Naive thymus-derived CD8-positive, alpha-beta T cell (primary cell): ENCODE data around the gene HDAC4. TPM values are rescaled to one million over a fixed set of nuclear protein-coding genes. Genes with fewer than 3 reads are reported as not detected.

Experiments
- ATAC-seq, 2 donors: fragments of 150-1000 bp; cut with Tn5 transposase in 1 of 2; sonication (Bioruptor Pico), chemical (Tn5 transposase) in 1 of 2; 1 replicate in 1 of 2; 2 replicates in 1 of 2; pipeline ENCODE4 v1.10.0; 2021; ENCODE audit warnings: mild to moderate bottlenecking in 2 of 2, moderate library complexity in 2 of 2
- POLR2A ChIA-PET: fragments of 350-600 bp; sonication (Branson Sonifier 250); formaldehyde crosslinking; loops from one replicate; lab custom pipeline; 2021; ENCODE audit warnings: antibody characterized with exemption; lab: Charles Lee
- DNase-seq, 10 donors: peaks; one replicate each; pipeline versions ENCODE4 v3.0.0 to v3.0.0-alpha.2; 2020 to 2022
- H3K27ac Mint-ChIP-seq, 10 donors: one replicate each; pipeline ENCODE4 v1.8.0; 2020 to 2022; ENCODE audit warnings: mild to moderate bottlenecking in 10 of 10, mixed read lengths in 10 of 10, moderate library complexity in 4 of 10, inconsistent platforms in 1 of 10
- H3K27me3 Mint-ChIP-seq, 5 donors: one replicate each; pipeline ENCODE4 v1.8.0; 2021 to 2022; ENCODE audit warnings: mixed read lengths in 5 of 5
- H3K36me3 Mint-ChIP-seq, 3 donors: one replicate each; pipeline ENCODE4 v1.8.0; 2020 to 2022; ENCODE audit warnings: mixed read lengths in 3 of 3, mild to moderate bottlenecking in 2 of 3, inconsistent platforms in 1 of 3
- H3K4me1 Mint-ChIP-seq, 4 donors: one replicate each; pipeline ENCODE4 v1.8.0; 2021 to 2022; ENCODE audit warnings: mixed read lengths in 4 of 4
- H3K4me3 Mint-ChIP-seq, 10 donors: one replicate each; pipeline ENCODE4 v1.8.0; 2020 to 2022; ENCODE audit warnings: mild to moderate bottlenecking in 10 of 10, mixed read lengths in 10 of 10, moderate library complexity in 6 of 10, inconsistent platforms in 1 of 10
- H3K9me3 Mint-ChIP-seq, 9 donors: one replicate each; pipeline ENCODE4 v1.8.0; 2020 to 2022; ENCODE audit warnings: mixed read lengths in 9 of 9, mild to moderate bottlenecking in 3 of 9, inconsistent platforms in 1 of 9, moderate library complexity in 1 of 9
- polyA plus RNA-seq, 3 donors: library from polyadenylated mRNA; unstranded; fragments of 300-500 nt; fragmentation: Illumina TruSeq; gene quantifications; one replicate each; pipeline ENCODE4 v1.2.3, GENCODE V29; 2021
- total RNA-seq, 8 experiments: library from RNA in 2 of 8; stranded (reverse) in 2 of 8; gene quantifications; one replicate each; pipeline ENCODE4 v1.2.3 and lab custom pipeline; 2021 to 2026

HDAC4 gene
- total and polyA plus RNA-seq, 5 experiments from 2014 or later = 2.8 to 37.3 (median 10.1) TPM

GRCh38 chr2:239296020-239296932, 104.5 kb downstream of the HDAC4 start:
- Mint-ChIP-seq H3K27ac (peak overlapping the region; percentile 89 to 99 (median 94)), H3K27me3 (no peaks in the 10 kb centered on the region), H3K9me3 (no peaks in the 10 kb centered on the region), H3K4me1 (peaks cover 36 to 81% (median 75%) of the 10 kb centered on the region in 4 donors), H3K36me3 (no peaks in the 10 kb centered on the region), H3K4me3 (peak overlapping the region; percentile 79 to 94 (median 92))
- ATAC-seq (no peak), DNase-seq (no peak)
- POLR2A ChIA-PET = interaction anchor here (0.6 to 11.6 kb wide), 24 partner anchors 11 to 105 kb away, joined by 3 to 98 read pairs (median 4); partner anchors contain the start of gene HDAC4

DNA sequence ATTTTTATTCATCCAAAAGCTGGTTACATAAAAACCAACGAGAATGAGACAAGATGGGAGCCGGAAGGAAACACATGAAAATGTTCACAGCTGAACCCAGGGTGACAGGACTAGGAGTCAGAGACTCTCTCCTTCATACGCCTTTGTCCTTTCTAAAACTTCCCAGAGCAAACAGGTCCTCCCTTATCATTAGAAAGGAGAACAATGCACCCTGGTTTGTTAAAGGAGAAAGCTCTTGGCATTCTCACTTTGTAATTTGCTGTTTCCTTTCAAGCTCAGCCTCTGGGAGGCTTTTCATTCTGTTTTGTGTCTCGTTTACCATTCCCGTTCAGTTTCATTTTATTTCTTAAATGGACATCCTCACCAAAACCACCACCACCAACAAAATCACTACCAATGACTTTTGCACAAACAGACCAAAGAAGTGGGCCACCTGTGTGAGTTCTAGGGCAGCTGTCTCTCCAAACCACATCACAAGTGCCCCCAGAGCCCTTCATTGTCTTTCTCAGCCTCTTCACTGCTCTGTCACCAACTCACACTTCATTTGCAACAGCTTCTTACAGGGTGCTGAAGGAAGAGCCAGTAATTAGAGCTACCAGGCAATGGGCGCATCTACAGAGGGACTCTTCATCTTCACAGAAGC, 105.3 kb downstream of the HDAC4 start:
- Mint-ChIP-seq H3K4me1 (peaks cover 33 to 82% (median 71%) of the 10 kb centered on the region in 4 donors), H3K27me3 (no peaks in the 10 kb centered on the region), H3K9me3 (no peaks in the 10 kb centered on the region), H3K27ac (peak overlapping the region; percentile 89 to 99 (median 94)), H3K36me3 (no peaks in the 10 kb centered on the region), H3K4me3 (peak overlapping the region; percentile 79 to 94 (median 90))
- peak; percentile 22 to 59 for ATAC-seq
- DNase-seq = peak in 6 of 10 donors; percentile 32 to 65 (median 46)
- POLR2A ChIA-PET = interaction anchor here (0.6 to 11.6 kb wide), 18 partner anchors 8 to 106 kb away, joined by 3 to 98 read pairs (median 3); partner anchors contain the start of gene HDAC4

DNA sequence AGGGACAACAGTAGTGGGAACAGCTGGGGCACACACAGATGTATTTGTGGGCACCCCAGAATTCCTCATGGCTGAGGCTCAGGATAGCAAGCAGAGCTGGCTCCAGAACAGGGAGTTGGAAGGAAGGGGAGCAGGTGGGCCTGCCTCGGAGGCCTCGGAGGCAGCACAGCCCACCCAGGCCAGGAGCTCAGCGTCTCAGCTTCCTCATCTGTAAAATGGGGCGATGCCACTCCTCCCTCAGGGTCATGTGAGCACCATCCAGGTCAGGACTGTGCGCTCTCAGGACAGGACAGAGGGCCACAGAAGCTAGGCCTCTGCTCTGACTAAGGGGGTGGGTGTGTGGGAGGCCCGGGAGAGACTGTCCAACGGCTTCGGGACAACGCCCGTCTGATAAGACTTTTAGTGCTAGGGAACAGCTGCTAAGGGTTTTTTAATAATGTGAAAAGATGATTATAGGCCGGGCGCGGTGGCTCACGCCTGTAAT, 106.2 kb downstream of the HDAC4 start:
- Mint-ChIP-seq H3K36me3 (no peaks in the 10 kb centered on the region), H3K4me1 (peaks cover 36 to 85% (median 74%) of the 10 kb centered on the region in 4 donors), H3K4me3 (peak overlapping the region; percentile 48 to 96 (median 80)), H3K9me3 (no peaks in the 10 kb centered on the region), H3K27ac (peak overlapping the region; percentile 77 to 99 (median 92)), H3K27me3 (no peaks in the 10 kb centered on the region)
- ATAC-seq (no peak), DNase-seq (no peak)
- POLR2A ChIA-PET = interaction anchor here (0.8 to 11.6 kb wide), 7 partner anchors 9 to 107 kb away, joined by 3 to 98 read pairs (median 17); partner anchors contain the start of gene HDAC4

GRCh38 chr2:239293775-239294430, 106.9 kb downstream of the HDAC4 start:
- peak in 3 of 10 donors; percentile 25 to 64 (median 63) for DNase-seq
- peak in 1 of 2 donors; percentile 42 for ATAC-seq
- POLR2A ChIA-PET = interaction anchor here (0.8 to 11.6 kb wide), 5 partner anchors 9 to 107 kb away, joined by 3 to 98 read pairs (median 36); partner anchors contain the start of gene HDAC4
- no peaks in the 10 kb centered on the region for H3K9me3 Mint-ChIP-seq
- peak overlapping the region; percentile 48 to 96 (median 80) for H3K4me3 Mint-ChIP-seq
- peaks cover 35 to 85% (median 73%) of the 10 kb centered on the region in 4 donors for H3K4me1 Mint-ChIP-seq
- H3K27me3 Mint-ChIP-seq = no peaks in the 10 kb centered on the region
- H3K36me3 Mint-ChIP-seq = no peaks in the 10 kb centered on the region
- H3K27ac Mint-ChIP-seq = peak overlapping the region; percentile 77 to 99 (median 92)

DNA sequence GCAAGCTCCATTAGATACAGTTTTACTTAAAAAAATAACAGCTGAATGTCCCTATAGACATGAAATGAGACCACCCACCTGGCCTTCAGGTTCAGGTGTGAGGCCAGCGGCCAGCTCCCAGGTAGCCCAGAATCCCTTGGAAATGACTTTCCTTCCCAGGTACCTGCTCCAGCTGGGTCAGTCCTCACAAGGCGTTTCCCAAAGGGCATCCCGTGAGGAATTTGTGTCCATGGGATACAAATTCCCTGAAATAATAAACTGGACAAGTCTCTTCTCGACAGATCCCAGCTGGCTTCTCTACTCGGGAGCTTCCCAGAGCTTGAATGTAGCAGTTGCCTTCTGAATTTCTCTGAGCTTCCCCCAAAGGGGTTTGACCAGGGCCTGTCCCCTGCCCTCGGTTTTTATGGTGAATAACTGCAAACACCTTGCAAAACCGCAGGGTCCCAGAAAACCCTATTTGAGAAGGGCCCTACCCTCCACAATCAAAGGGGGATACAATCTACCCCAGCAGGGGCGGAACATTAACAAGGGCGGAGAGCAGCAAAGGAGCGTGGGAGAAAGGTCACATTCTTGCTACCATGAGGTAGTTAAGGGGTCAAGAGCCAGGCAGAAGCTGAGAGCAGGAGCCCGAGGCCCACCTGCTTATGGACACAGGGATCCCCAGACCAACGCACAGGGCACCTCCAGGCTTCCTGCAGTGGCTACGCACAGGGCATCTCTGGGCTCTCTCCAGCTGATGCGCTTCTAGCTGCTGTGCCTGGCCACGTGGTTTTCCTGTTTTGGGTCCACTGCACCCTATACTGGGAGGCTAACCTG, 107.7 kb downstream of the HDAC4 start:
- H3K4me1 Mint-ChIP-seq = peaks cover 35 to 84% (median 73%) of the 10 kb centered on the region in 4 donors
- no peaks in the 10 kb centered on the region for H3K9me3 Mint-ChIP-seq
- ATAC-seq (no peak), DNase-seq (no peak)
- peak overlapping the region in 4 of 10 donors; percentile 4 to 45 (median 5) for H3K4me3 Mint-ChIP-seq
- no peaks in the 10 kb centered on the region for H3K36me3 Mint-ChIP-seq
- peak overlapping the region; percentile 25 to 99 (median 92) for H3K27ac Mint-ChIP-seq
- POLR2A ChIA-PET = interaction anchor here (0.9 to 11.6 kb wide), 3 partner anchors 8 to 36 kb away, joined by 4 to 98 read pairs (median 36); no protein-coding TSS in a partner anchor
- no peaks in the 10 kb centered on the region for H3K27me3 Mint-ChIP-seq

GRCh38 chr2:239292531-239292930, 108.3 kb downstream of the HDAC4 start:
- Mint-ChIP-seq H3K4me3 (peak overlapping the region in 2 of 10 donors; percentile 8 to 20), H3K4me1 (peaks cover 34 to 84% (median 73%) of the 10 kb centered on the region in 4 donors), H3K9me3 (no peaks in the 10 kb centered on the region), H3K27ac (peak overlapping the region in 8 of 10 donors; percentile 35 to 81 (median 48)), H3K36me3 (no peaks in the 10 kb centered on the region), H3K27me3 (no peaks in the 10 kb centered on the region)
- POLR2A ChIA-PET = interaction anchor here (0.9 to 11.6 kb wide), 3 partner anchors 7 to 37 kb away, joined by 4 to 98 read pairs (median 36); no protein-coding TSS in a partner anchor
- DNase-seq (no peak), ATAC-seq (no peak)

DNA sequence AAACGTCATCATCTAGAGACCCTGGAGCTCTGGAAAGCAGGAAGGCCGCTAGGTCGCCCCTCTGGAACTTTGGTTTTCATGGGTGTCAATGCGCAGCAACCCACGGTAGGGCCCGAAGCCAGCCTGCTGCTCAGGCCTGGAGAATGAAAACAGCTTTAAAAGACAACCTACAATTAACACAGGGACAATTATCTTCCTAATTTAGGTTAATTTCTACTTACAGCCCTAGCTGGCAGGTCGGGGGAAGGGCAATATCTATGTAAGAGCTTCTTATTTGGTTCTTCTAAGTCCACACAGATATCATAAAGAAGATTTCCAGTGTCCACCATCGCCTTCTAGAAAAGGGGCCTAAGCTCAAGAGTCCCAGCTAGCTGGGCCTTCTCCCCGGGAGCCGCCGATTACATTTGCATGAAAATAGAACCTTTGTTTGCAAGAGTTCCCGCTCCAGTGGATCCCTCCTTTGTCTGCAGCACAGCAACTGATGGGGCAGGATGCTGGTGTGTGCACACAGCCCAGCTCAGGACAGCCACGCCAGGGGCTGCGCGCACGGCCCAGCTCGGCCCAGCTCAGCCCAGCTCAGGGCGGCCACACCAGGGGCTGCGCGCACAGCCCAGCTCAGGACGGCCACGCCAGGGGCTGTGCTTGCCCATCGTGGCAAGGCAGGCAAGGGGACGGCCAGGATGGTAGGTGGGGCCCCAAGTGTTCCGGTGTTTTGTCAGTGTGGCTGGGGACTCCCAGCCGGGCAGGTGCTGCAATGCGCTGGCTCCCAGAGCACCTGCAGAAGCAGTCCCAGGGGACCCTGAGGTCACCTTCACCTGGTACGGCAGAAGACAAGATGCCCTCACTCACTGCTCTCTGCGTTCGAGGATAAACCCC, 109.1 kb downstream of the HDAC4 start:
- no peaks in the 10 kb centered on the region for H3K36me3 Mint-ChIP-seq
- DNase-seq = peak in 1 of 10 donors; percentile 50
- no peaks in the 10 kb centered on the region for H3K27me3 Mint-ChIP-seq
- peak overlapping the region in 5 of 10 donors; percentile 47 to 78 (median 48) for H3K27ac Mint-ChIP-seq
- H3K4me3 Mint-ChIP-seq = no peak overlapping the region
- H3K4me1 Mint-ChIP-seq = peaks cover 39 to 84% (median 77%) of the 10 kb centered on the region in 4 donors
- no peaks in the 10 kb centered on the region for H3K9me3 Mint-ChIP-seq
- POLR2A ChIA-PET = interaction anchor here (0.5 to 11.6 kb wide), 5 partner anchors 8 to 141 kb away, joined by 3 to 98 read pairs (median 5); no protein-coding TSS in a partner anchor
- no peak for ATAC-seq

- ATAC-seq = no peak
- peak in 1 of 10 donors; percentile 32 for DNase-seq
- Mint-ChIP-seq H3K36me3 (no peaks in the 10 kb centered on the region), H3K9me3 (no peaks in the 10 kb centered on the region), H3K4me3 (peak overlapping the region in 1 of 10 donors; percentile 20), H3K27ac (peak overlapping the region in 9 of 10 donors; percentile 41 to 99 (median 85)), H3K4me1 (peaks cover 41 to 85% (median 77%) of the 10 kb centered on the region in 4 donors), H3K27me3 (no peaks in the 10 kb centered on the region)
- POLR2A ChIA-PET = interaction anchor here (0.5 to 11.6 kb wide), 4 partner anchors 9 to 140 kb away, joined by 3 to 98 read pairs (median 8); no protein-coding TSS in a partner anchor
Measured at GRCh38 chr2:239290618-239291474, 110.0 kb downstream of the HDAC4 start.

DNA sequence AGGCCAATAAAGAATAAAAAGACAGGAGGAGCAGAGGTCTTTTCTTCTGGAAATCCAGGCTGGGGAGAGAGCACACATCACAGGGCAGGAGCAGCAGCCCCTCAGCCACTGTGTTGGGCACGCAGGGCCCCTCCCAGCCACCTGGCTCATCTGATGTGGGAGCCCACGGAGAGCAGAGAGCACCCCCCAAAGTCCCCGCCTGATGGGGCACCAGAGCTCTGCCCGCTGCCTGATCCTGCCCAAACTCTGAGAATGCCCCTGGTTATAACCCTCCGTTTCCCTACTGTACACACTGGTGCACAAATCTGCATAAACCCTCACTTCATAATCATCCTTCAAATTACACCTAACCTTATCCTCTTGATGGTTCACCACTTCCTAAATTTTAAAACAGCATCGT, 111.3 kb downstream of the HDAC4 start:
- ATAC-seq (peak; percentile 55 to 71), DNase-seq (peak in 9 of 10 donors; percentile 38 to 76 (median 55))
- Mint-ChIP-seq H3K4me1 (peaks cover 47 to 91% (median 81%) of the 10 kb centered on the region in 4 donors), H3K36me3 (no peaks in the 10 kb centered on the region), H3K27ac (peak overlapping the region; percentile 91 to 100 (median 98)), H3K27me3 (no peaks in the 10 kb centered on the region), H3K4me3 (peak overlapping the region; percentile 64 to 87 (median 82)), H3K9me3 (no peaks in the 10 kb centered on the region)
- POLR2A ChIA-PET = interaction anchor here (1.2 to 11.6 kb wide), 6 partner anchors 8 to 111 kb away, joined by 3 to 98 read pairs (median 7); partner anchors contain the start of gene HDAC4
